MG63 (cell line): ENCODE measurements around the gene R3HDM2. TPM values are rescaled to one million over a fixed set of nuclear protein-coding genes. Genes with fewer than 3 reads are reported as not detected.
"Not testable (repeated sequence)": the region's sequence is repeated elsewhere in the genome, so short reads cannot be mapped to it uniquely, and the experiment has no call there.

Experiments used
- DNase-seq: peaks from one replicate; pipeline ENCODE4 v3.0.0-alpha.2; 2020
- H3K27me3 ChIP-seq: fragments of 250-450 bp; sonication (Bioruptor Pico); 2 replicates; pipeline ENCODE4 v1.5.1; 2020; ENCODE audit warnings: mild to moderate bottlenecking, moderate library complexity
- H3K36me3 ChIP-seq: fragments of 250-450 bp; sonication (Bioruptor Pico); 2 replicates; pipeline ENCODE4 v1.5.1; 2020; ENCODE audit warnings: mild to moderate bottlenecking, moderate library complexity
- H3K4me3 ChIP-seq: fragments of 250-450 bp; sonication (Bioruptor Pico); 2 replicates; pipeline ENCODE4 v1.5.1; 2020; ENCODE audit warnings: mild to moderate bottlenecking, moderate library complexity
- H3K9me3 ChIP-seq: fragments of 250-450 bp; sonication (Bioruptor Pico); 2 replicates; pipeline ENCODE4 v1.5.1; 2020; ENCODE audit warnings: mild to moderate bottlenecking, moderate library complexity
- total RNA-seq: library from RNA; depleted of rRNA; stranded (reverse); fragments of >200 nt; shearing (Covaris generic); gene quantifications from 2 replicates; pipeline ENCODE4 v1.2.3, GENCODE V29; 2014; ENCODE audit warnings: low replicate concordance

R3HDM2 gene
- total RNA-seq, 1 experiment from 2014 or later: 8.7 TPM

GRCh38 chr12:57299514-57300016, 131.3 kb downstream of the R3HDM2 start:
- no peak for DNase-seq
- Histone ChIP-seq H3K9me3 (no peaks in the 10 kb centered on the region), H3K36me3 (peaks cover 30% of the 10 kb centered on the region), H3K27me3 (no peaks in the 10 kb centered on the region), H3K4me3 (no peak overlapping the region)

- no peak for DNase-seq
- no peak overlapping the region for H3K4me3 ChIP-seq
- H3K27me3 ChIP-seq: no peaks in the 10 kb centered on the region
- peaks cover 38% of the 10 kb centered on the region for H3K36me3 ChIP-seq
- H3K9me3 ChIP-seq: no peaks in the 10 kb centered on the region
Observed at GRCh38 chr12:57296291-57296690, 134.6 kb downstream of the R3HDM2 start.

- not testable (repeated sequence) for H3K27me3 ChIP-seq, DNase-seq, H3K4me3 ChIP-seq, H3K9me3 ChIP-seq
- H3K36me3 ChIP-seq: peaks cover 20% of the 10 kb centered on the region
Observed at GRCh38 chr12:57282073-57282472, 148.8 kb downstream of the R3HDM2 start.

GRCh38 chr12:57280211-57281062, 150.4 kb downstream of the R3HDM2 start:
- H3K36me3 ChIP-seq: peaks cover 24% of the 10 kb centered on the region
- DNase-seq: peak; percentile 91
- no peak overlapping the region for H3K4me3 ChIP-seq
- H3K27me3 ChIP-seq: no peaks in the 10 kb centered on the region
- no peaks in the 10 kb centered on the region for H3K9me3 ChIP-seq

- DNase-seq: no peak
- H3K9me3 ChIP-seq: no peaks in the 10 kb centered on the region
- peaks cover 22% of the 10 kb centered on the region for H3K36me3 ChIP-seq
- no peak overlapping the region for H3K4me3 ChIP-seq
- H3K27me3 ChIP-seq: no peaks in the 10 kb centered on the region
Observed at GRCh38 chr12:57278465-57279381, 152.1 kb downstream of the R3HDM2 start.

GRCh38 chr12:57276935-57277563, 153.8 kb downstream of the R3HDM2 start:
- H3K27me3 ChIP-seq: no peaks in the 10 kb centered on the region
- H3K9me3 ChIP-seq: no peaks in the 10 kb centered on the region
- H3K4me3 ChIP-seq: no peak overlapping the region
- H3K36me3 ChIP-seq: peaks cover 27% of the 10 kb centered on the region
- DNase-seq: peak; percentile 40

- not testable (repeated sequence) for H3K9me3 ChIP-seq, H3K27me3 ChIP-seq, H3K4me3 ChIP-seq, DNase-seq
- H3K36me3 ChIP-seq: peaks cover 22% of the 10 kb centered on the region
Observed at GRCh38 chr12:57276233-57276632, 154.6 kb downstream of the R3HDM2 start.

GRCh38 chr12:57273516-57273915, 157.3 kb downstream of the R3HDM2 start:
- H3K36me3 ChIP-seq: peaks cover 25% of the 10 kb centered on the region
- no peaks in the 10 kb centered on the region for H3K9me3 ChIP-seq
- H3K27me3 ChIP-seq: no peaks in the 10 kb centered on the region
- H3K4me3 ChIP-seq: no peak overlapping the region
- DNase-seq: no peak

GRCh38 chr12:57272337-57273151, 158.3 kb downstream of the R3HDM2 start:
- H3K36me3 ChIP-seq: peaks cover 25% of the 10 kb centered on the region
- no peak for DNase-seq

GRCh38 chr12:57270966-57271470, 159.8 kb downstream of the R3HDM2 start:
- DNase-seq: no peak
- no peaks in the 10 kb centered on the region for H3K9me3 ChIP-seq
- no peak overlapping the region for H3K4me3 ChIP-seq
- peaks cover 29% of the 10 kb centered on the region for H3K36me3 ChIP-seq
- no peaks in the 10 kb centered on the region for H3K27me3 ChIP-seq

More at GRCh38 chr12:57272337-57273151, 158.3 kb downstream of the R3HDM2 start:
- no peaks in the 10 kb centered on the region for H3K9me3 ChIP-seq
- no peaks in the 10 kb centered on the region for H3K27me3 ChIP-seq
- H3K4me3 ChIP-seq: no peak overlapping the region

GRCh38 chr12:57268264-57268663, 162.6 kb downstream of the R3HDM2 start:
- no peak for DNase-seq
- Histone ChIP-seq H3K9me3 (no peaks in the 10 kb centered on the region), H3K27me3 (no peaks in the 10 kb centered on the region), H3K4me3 (no peak overlapping the region), H3K36me3 (peaks cover 32% of the 10 kb centered on the region)

GRCh38 chr12:57266681-57267080, 164.2 kb downstream of the R3HDM2 start:
- Histone ChIP-seq H3K4me3 (no peak overlapping the region), H3K27me3 (no peaks in the 10 kb centered on the region), H3K9me3 (no peaks in the 10 kb centered on the region), H3K36me3 (peaks cover 34% of the 10 kb centered on the region)
- DNase-seq: no peak

- Histone ChIP-seq H3K9me3 (no peaks in the 10 kb centered on the region), H3K36me3 (peaks cover 38% of the 10 kb centered on the region), H3K27me3 (no peaks in the 10 kb centered on the region), H3K4me3 (no peak overlapping the region)
- DNase-seq: no peak
Observed at GRCh38 chr12:57263096-57263495, 167.7 kb downstream of the R3HDM2 start.

GRCh38 chr12:57262126-57262822, 168.6 kb downstream of the R3HDM2 start:
- Histone ChIP-seq H3K27me3 (no peaks in the 10 kb centered on the region), H3K36me3 (peaks cover 35% of the 10 kb centered on the region), H3K9me3 (no peaks in the 10 kb centered on the region), H3K4me3 (no peak overlapping the region)
- DNase-seq: no peak

GRCh38 chr12:57261428-57261865, 169.4 kb downstream of the R3HDM2 start:
- peaks cover 30% of the 10 kb centered on the region for H3K36me3 ChIP-seq
- DNase-seq: no peak
- H3K9me3 ChIP-seq: no peaks in the 10 kb centered on the region
- no peak overlapping the region for H3K4me3 ChIP-seq
- no peaks in the 10 kb centered on the region for H3K27me3 ChIP-seq
